Measurements from ENCODE around the gene NR3C1.

Gene NR3C1

GRCh38 chr5:143426437-143426991 lies 23.0 kb upstream of the NR3C1 start:
- DNase-seq (ENCODE audit: low read depth in 2 of 2), result no peak

GRCh38 chr5:143425835-143426234 lies 22.3 kb upstream of the NR3C1 start:
- DNase-seq (ENCODE audit: low read depth in 2 of 2), result no peak

GRCh38 chr5:143418140-143418866 lies 14.8 kb upstream of the NR3C1 start:
- no peak for DNase-seq (ENCODE audit: low read depth in 2 of 2)

GRCh38 chr5:143417503-143418139 lies 14.1 kb upstream of the NR3C1 start:
- DNase-seq (ENCODE audit: low read depth in 2 of 2), result no peak

GRCh38 chr5:143416411-143416810 lies 12.9 kb upstream of the NR3C1 start:
- no peak for DNase-seq (ENCODE audit: low read depth in 2 of 2)

- DNase-seq (ENCODE audit: low read depth in 2 of 2), result no peak
Measured at GRCh38 chr5:143413958-143414669, 10.6 kb upstream of the NR3C1 start.

- no peak for DNase-seq (ENCODE audit: low read depth in 2 of 2)
Measured at GRCh38 chr5:143412661-143413342, 9.3 kb upstream of the NR3C1 start.

GRCh38 chr5:143409926-143410325 lies 6.4 kb upstream of the NR3C1 start:
- DNase-seq (ENCODE audit: low read depth in 2 of 2), result no peak

GRCh38 chr5:143406408-143406807 lies 2.9 kb upstream of the NR3C1 start:
- no peak for DNase-seq (ENCODE audit: low read depth in 2 of 2)

- DNase-seq (ENCODE audit: low read depth in 2 of 2), result no peak
Measured at GRCh38 chr5:143405849-143406098, 2.3 kb upstream of the NR3C1 start.

GRCh38 chr5:143405063-143405848 lies 1.8 kb upstream of the NR3C1 start:
- DNase-seq (ENCODE audit: low read depth in 2 of 2), result peak; percentile 74 to 77

- DNase-seq (ENCODE audit: low read depth in 2 of 2), result peak in 1 of 2 donors; percentile 45
Measured at GRCh38 chr5:143404416-143405062, 1.1 kb upstream of the NR3C1 start.

- DNase-seq (ENCODE audit: low read depth in 2 of 2), result no peak
Measured at GRCh38 chr5:143403334-143403592, 223 bp downstream of the NR3C1 start.

GRCh38 chr5:143402553-143403333 lies 743 bp downstream of the NR3C1 start:
- DNase-seq (ENCODE audit: low read depth in 2 of 2), result peak in 1 of 2 donors; percentile 21

- no peak for DNase-seq (ENCODE audit: low read depth in 2 of 2)
Measured at GRCh38 chr5:143402017-143402552, 1.4 kb downstream of the NR3C1 start.

- no peak for DNase-seq (ENCODE audit: low read depth in 2 of 2)
Measured at GRCh38 chr5:143401227-143402016, 2.1 kb downstream of the NR3C1 start.

GRCh38 chr5:143400541-143401226 lies 2.8 kb downstream of the NR3C1 start:
- no peak for DNase-seq (ENCODE audit: low read depth in 2 of 2)

GRCh38 chr5:143399616-143400540 lies 3.6 kb downstream of the NR3C1 start:
- no peak for DNase-seq (ENCODE audit: low read depth in 2 of 2)
